GM18499 (cell line): Measurements from ENCODE around the gene TP53I13.

ENCODE experiments used
- ATAC-seq: cut with Tn5 transposase; IDR thresholded peaks from one replicate; pipeline ENCODE4 v1.9.1; 2021; ENCODE audit warnings: moderate number of reproducible peaks; ENCODE audit not compliant: insufficient read depth, unreplicated experiment

The TP53I13 gene

GRCh38 chr17:29566473-29567303, 1.8 kb upstream of the TP53I13 start, which contains the start of gene ABHD15:
Gene ABHD15 (minus strand): TSS chr17:29567037. CDS start chr17:29566966, 71 bp downstream.
- no peak for ATAC-seq

GRCh38 chr17:29567304-29567553, 1.3 kb upstream of the TP53I13 start:
- ATAC-seq = no peak

- no peak for ATAC-seq
Measured at GRCh38 chr17:29567554-29568330, 759 bp upstream of the TP53I13 start.

GRCh38 chr17:29569245-29569950, 897 bp downstream of the TP53I13 start:
- no peak for ATAC-seq

- ATAC-seq = no peak
Measured at GRCh38 chr17:29570521-29570920, 2.0 kb downstream of the TP53I13 start.

GRCh38 chr17:29571486-29571882, 3.0 kb downstream of the TP53I13 start:
- no peak for ATAC-seq

- no peak for ATAC-seq
Measured at GRCh38 chr17:29571883-29572681, 3.6 kb downstream of the TP53I13 start.

- ATAC-seq = no peak
Measured at GRCh38 chr17:29572691-29573557, 4.4 kb downstream of the TP53I13 start.

GRCh38 chr17:29573558-29573869, 5.0 kb downstream of the TP53I13 start:
- no peak for ATAC-seq

GRCh38 chr17:29573871-29574731, 5.6 kb downstream of the TP53I13 start:
- ATAC-seq = no peak

- ATAC-seq = no peak
Measured at GRCh38 chr17:29574732-29575510, 6.4 kb downstream of the TP53I13 start.

GRCh38 chr17:29575511-29576213, 7.2 kb downstream of the TP53I13 start:
- no peak for ATAC-seq

GRCh38 chr17:29576214-29577000, 7.9 kb downstream of the TP53I13 start:
- ATAC-seq = no peak

- no peak for ATAC-seq
Measured at GRCh38 chr17:29577001-29577370, 8.5 kb downstream of the TP53I13 start.

- ATAC-seq = no peak
Measured at GRCh38 chr17:29577385-29578211, 9.1 kb downstream of the TP53I13 start.
